Measurements from ENCODE around the gene SPOCD1. TPM values are rescaled to one million over a fixed set of nuclear protein-coding genes. Genes with fewer than 3 reads are reported as not detected.

SPOCD1 gene
- total RNA-seq, 2 donors from 2014 or later = 6.6 to 10.6 TPM

DNA sequence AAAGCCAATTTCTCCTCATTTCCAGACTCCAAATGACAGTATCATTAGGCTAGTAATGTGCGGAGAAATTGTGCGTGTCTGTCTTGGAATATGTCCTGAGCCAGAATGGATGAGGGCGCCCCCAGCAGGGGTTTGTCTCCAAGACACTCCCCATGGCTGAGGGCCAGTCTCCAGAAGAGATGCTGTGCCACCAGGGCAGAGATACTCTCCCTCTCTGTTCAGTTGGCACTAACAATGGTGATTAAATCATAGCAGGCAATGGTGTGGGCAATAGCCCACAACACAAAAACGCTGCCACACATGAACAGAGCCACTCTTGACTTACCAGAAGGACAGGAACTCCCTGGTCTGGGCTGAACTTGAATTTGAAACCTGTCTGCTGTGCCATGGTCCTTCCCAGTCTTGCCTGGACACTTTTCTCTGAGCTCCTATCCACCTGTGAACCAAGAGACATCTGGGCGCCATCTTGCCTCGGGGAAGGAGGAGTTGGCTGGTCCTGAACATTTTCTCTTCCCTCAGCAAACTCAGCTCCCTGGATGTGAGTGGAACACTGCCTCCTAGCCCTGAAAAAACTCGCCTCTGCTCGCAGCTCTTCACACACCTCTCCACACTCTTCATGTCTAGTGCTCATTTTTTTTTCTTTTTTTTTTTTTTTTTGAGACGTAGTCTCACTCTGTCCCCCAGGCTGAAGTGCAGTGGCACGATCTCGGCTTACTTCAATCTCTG, 36.9 kb downstream of the SPOCD1 start:
- Histone ChIP-seq H3K27ac (no peak overlapping the region), H3K9me3 (no peaks in the 10 kb centered on the region), H3K4me1 (ENCODE audit: control insufficient read depth in 1 of 2, low read depth in 2 of 2) (peaks cover 0 to 4% of the 10 kb centered on the region in 2 donors), H3K36me3 (no peaks in the 10 kb centered on the region), H3K27me3 (replicated peaks; ENCODE audit: insufficient read depth) (no peaks in the 10 kb centered on the region), H3K4me3 (no peak overlapping the region)
- no peak for DNase-seq (ENCODE audit: low spot score)
- ATAC-seq (ENCODE audit: insufficient number of reproducible peaks, low FRiP score, low read depth) = no peak
- TF ChIP-seq, protein P1, sequence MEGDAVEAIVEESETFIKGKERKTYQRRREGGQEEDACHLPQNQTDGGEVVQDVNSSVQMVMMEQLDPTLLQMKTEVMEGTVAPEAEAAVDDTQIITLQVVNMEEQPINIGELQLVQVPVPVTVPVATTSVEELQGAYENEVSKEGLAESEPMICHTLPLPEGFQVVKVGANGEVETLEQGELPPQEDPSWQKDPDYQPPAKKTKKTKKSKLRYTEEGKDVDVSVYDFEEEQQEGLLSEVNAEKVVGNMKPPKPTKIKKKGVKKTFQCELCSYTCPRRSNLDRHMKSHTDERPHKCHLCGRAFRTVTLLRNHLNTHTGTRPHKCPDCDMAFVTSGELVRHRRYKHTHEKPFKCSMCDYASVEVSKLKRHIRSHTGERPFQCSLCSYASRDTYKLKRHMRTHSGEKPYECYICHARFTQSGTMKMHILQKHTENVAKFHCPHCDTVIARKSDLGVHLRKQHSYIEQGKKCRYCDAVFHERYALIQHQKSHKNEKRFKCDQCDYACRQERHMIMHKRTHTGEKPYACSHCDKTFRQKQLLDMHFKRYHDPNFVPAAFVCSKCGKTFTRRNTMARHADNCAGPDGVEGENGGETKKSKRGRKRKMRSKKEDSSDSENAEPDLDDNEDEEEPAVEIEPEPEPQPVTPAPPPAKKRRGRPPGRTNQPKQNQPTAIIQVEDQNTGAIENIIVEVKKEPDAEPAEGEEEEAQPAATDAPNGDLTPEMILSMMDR (IDR thresholded peaks at IDR 0.05) = no peak

DNA sequence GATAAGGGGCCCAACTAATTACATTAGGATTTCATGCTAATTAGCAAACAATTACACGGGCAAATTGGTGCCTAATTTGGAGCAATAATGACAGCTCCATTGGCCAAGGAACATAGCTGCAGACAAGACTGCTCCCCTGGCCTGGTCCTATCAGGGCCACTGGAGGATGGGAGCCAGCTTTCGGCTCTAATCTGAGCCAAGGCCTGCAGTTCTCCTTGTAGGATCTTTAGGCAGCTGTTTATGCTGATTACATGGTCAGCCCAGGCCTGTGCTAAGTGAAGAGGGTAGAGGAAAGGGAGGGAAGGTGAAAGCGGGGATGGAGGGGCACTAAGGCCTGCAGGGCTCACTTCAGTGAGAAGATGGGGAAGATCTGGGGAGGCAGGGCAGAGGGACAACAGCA, 39.3 kb downstream of the SPOCD1 start:
- ATAC-seq (ENCODE audit: insufficient number of reproducible peaks, low FRiP score, low read depth) (no peak), DNase-seq (ENCODE audit: low spot score) (no peak)
- H3K36me3 ChIP-seq = no peaks in the 10 kb centered on the region
- no peaks in the 10 kb centered on the region for H3K27me3 ChIP-seq (replicated peaks; ENCODE audit: insufficient read depth)
- H3K9me3 ChIP-seq = no peaks in the 10 kb centered on the region
- no peak overlapping the region for H3K4me3 ChIP-seq
- TF ChIP-seq, protein P1 (IDR thresholded peaks at IDR 0.05) = no peak
- peaks cover 7 to 14% of the 10 kb centered on the region in 2 donors for H3K4me1 ChIP-seq (ENCODE audit: control insufficient read depth in 1 of 2, low read depth in 2 of 2)
- no peak overlapping the region for H3K27ac ChIP-seq

DNA sequence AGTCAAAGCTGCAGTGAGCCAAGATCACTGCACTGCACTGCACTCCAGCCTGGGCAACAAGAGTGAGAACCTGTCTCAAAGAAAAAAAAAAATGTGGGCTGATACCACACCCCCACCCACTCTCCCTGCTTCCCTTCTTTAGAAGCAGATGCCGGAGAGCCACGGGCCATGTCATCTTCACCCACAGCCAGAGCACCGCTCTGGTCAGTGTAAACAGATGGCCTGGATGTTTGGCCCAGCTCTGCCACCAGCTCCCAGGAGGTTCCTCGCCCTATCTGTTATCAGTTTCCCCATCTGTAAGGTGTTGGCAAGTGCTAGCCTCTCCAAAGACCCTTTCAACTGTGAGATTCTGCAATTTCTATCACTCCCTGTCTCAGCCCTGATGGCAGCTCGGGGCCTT, 39.8 kb downstream of the SPOCD1 start:
- ATAC-seq (ENCODE audit: insufficient number of reproducible peaks, low FRiP score, low read depth) (no peak), DNase-seq (ENCODE audit: low spot score) (no peak)
- H3K9me3 ChIP-seq = no peaks in the 10 kb centered on the region
- TF ChIP-seq, protein P1 (IDR thresholded peaks at IDR 0.05) = no peak
- H3K4me3 ChIP-seq = no peak overlapping the region
- no peaks in the 10 kb centered on the region for H3K27me3 ChIP-seq (replicated peaks; ENCODE audit: insufficient read depth)
- H3K36me3 ChIP-seq = no peaks in the 10 kb centered on the region
- H3K27ac ChIP-seq = no peak overlapping the region
- peaks cover 7 to 14% of the 10 kb centered on the region in 2 donors for H3K4me1 ChIP-seq (ENCODE audit: control insufficient read depth in 1 of 2, low read depth in 2 of 2)

DNA sequence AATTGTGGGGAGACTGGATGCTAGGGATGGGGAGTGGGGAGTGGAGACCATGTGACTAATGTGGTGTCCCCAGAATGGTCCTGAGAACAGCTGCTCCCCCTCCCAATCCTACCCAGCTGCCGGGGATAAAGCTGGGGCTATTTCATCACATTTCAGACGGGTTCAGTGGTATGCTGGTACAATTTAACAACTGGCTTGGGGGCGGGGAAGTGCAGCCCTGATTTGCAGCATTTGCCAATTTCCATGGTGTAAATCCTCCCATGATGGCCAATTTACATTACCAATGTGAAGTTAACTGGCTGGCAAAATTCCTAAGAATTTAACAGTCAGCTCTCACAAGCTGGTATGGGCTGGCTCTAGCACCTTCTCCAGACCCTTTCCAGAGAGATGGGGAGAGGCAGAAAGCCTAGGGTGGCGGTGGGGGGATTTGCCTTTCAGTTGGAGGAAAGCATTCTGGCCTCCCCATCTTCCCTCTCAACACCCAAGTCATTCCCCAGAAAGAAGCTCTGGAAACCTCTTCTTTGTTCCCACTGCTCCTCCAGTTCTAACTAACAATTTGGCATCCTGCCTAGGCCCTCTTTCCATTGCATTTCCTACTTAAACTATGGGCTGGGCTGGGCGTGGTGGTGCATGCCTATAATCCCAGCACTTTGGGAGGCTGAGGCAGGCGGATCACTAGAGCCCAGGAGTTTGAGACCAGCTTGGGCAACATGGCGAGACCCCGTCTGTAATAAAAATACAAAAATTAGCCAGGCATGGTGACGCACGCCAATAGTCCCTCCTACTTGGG, 40.4 kb downstream of the SPOCD1 start:
- no peak for DNase-seq (ENCODE audit: low spot score)
- no peaks in the 10 kb centered on the region for H3K9me3 ChIP-seq
- TF ChIP-seq, protein P1 (IDR thresholded peaks at IDR 0.05) = no peak
- peaks cover 7 to 14% of the 10 kb centered on the region in 2 donors for H3K4me1 ChIP-seq (ENCODE audit: control insufficient read depth in 1 of 2, low read depth in 2 of 2)
- no peaks in the 10 kb centered on the region for H3K27me3 ChIP-seq (replicated peaks; ENCODE audit: insufficient read depth)
- H3K27ac ChIP-seq = no peak overlapping the region
- ATAC-seq (ENCODE audit: insufficient number of reproducible peaks, low FRiP score, low read depth) = no peak
- H3K36me3 ChIP-seq = no peaks in the 10 kb centered on the region
- H3K4me3 ChIP-seq = no peak overlapping the region

DNA sequence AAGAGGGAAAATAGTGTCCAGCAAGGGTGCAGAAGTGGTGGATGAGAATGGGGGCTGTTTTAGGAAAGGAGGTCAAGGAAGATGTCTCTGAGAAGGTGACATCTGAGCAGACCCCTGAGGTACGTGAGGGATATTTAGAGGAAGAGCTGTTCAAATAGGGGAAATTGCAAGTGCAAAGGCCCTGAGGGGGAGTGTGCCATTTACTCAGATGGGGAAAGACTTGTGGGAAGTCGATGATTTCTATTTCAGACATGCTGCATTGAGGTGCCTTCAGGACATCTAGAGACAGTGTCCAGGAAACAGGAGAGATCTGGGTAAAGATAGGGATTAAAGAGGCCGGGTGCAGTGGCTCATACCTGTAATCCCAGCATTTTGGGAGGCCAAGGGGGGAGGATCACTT, 41.3 kb downstream of the SPOCD1 start:
- TF ChIP-seq, protein P1 (IDR thresholded peaks at IDR 0.05) = no peak
- no peak for DNase-seq (ENCODE audit: low spot score)
- peaks cover 7 to 14% of the 10 kb centered on the region in 2 donors for H3K4me1 ChIP-seq (ENCODE audit: control insufficient read depth in 1 of 2, low read depth in 2 of 2)
- H3K9me3 ChIP-seq = no peaks in the 10 kb centered on the region
- H3K27me3 ChIP-seq (replicated peaks; ENCODE audit: insufficient read depth) = no peaks in the 10 kb centered on the region
- H3K36me3 ChIP-seq = no peaks in the 10 kb centered on the region
- no peak for ATAC-seq (ENCODE audit: insufficient number of reproducible peaks, low FRiP score, low read depth)
- no peak overlapping the region for H3K27ac ChIP-seq
- no peak overlapping the region for H3K4me3 ChIP-seq

All from thoracic aorta (tissue), 2 donors.